SK-N-SH treated with all-trans-retinoic acid at 6 μM for 48 hours (cell line): ENCODE data around the gene GGN.

ENCODE experiments used
- ATAC-seq: fragments of 200-7000 bp; cut with Tn5 transposase; 3 replicates; pipeline ENCODE4 v1.9.1; 2020; ENCODE audit warnings: mild to moderate bottlenecking, moderate library complexity
- ARNTL ChIP-seq: fragments of 450-650 bp; formaldehyde crosslinking; IDR thresholded peaks from 2 replicates; pipeline ENCODE4 v1.5.0; 2020; ENCODE audit warnings: low read depth, mild to moderate bottlenecking, moderate library complexity, borderline replicate concordance
- BACH2 ChIP-seq: fragments of 250-450 bp; sonication (Bioruptor Pico); IDR thresholded peaks from 2 replicates; pipeline ENCODE4 v1.9.0; 2021; ENCODE audit warnings: mild to moderate bottlenecking, borderline replicate concordance
- CSDC2 ChIP-seq: fragments of 250-450 bp; sonication (Bioruptor Pico); IDR thresholded peaks from 2 replicates; pipeline ENCODE4 v1.5.0; 2020; ENCODE audit warnings: mild to moderate bottlenecking, moderate library complexity
- CSRNP3 ChIP-seq: fragments of 250-450 bp; sonication (Bioruptor Pico); IDR thresholded peaks from 2 replicates; pipeline ENCODE4 v1.5.1; 2021; ENCODE audit warnings: mild to moderate bottlenecking, moderate library complexity
- ESRRG ChIP-seq: fragments of 250-450 bp; sonication (Bioruptor Pico); IDR thresholded peaks from 2 replicates; pipeline ENCODE4 v1.6.1; 2021; ENCODE audit warnings: mild to moderate bottlenecking
- GLIS3 ChIP-seq: fragments of 250-450 bp; sonication (Bioruptor Pico); IDR thresholded peaks from 2 replicates; pipeline ENCODE4 v1.5.0; 2020; ENCODE audit warnings: mild to moderate bottlenecking, moderate library complexity
- ISL1 ChIP-seq: fragments of 250-450 bp; sonication (Bioruptor Pico); IDR thresholded peaks from 2 replicates; pipeline ENCODE4 v2.1.2; 2022; ENCODE audit warnings: mild to moderate bottlenecking, moderate library complexity
- OSR1 ChIP-seq: fragments of 250-450 bp; sonication (Bioruptor Pico); IDR thresholded peaks from 2 replicates; pipeline ENCODE4 v1.8.0; 2022; ENCODE audit warnings: moderate library complexity, mild to moderate bottlenecking, inconsistent platforms
- PATZ1 ChIP-seq: fragments of 250-450 bp; sonication (Bioruptor Pico); IDR thresholded peaks from 2 replicates; pipeline ENCODE4 v1.8.0; 2020; ENCODE audit warnings: mild to moderate bottlenecking, moderate library complexity, borderline replicate concordance
- POU6F1 ChIP-seq: fragments of 250-450 bp; sonication (Bioruptor Pico); IDR thresholded peaks from 2 replicates; pipeline ENCODE4 v1.8.0; 2021; ENCODE audit warnings: low read depth, mild to moderate bottlenecking, moderate library complexity, borderline replicate concordance
- PPARA ChIP-seq: fragments of 250-450 bp; sonication (Bioruptor Pico); IDR thresholded peaks from 2 replicates; pipeline ENCODE4 v1.5.0; 2020; ENCODE audit warnings: mild to moderate bottlenecking, borderline replicate concordance
- RARB ChIP-seq: fragments of 250-450 bp; sonication (Bioruptor Pico); IDR thresholded peaks from 2 replicates; pipeline ENCODE4 v1.8.0; 2021; ENCODE audit warnings: mild to moderate bottlenecking, moderate library complexity
- SNAI2 ChIP-seq: fragments of 250-450 bp; sonication (Bioruptor Pico); IDR thresholded peaks from 2 replicates; pipeline ENCODE4 v1.5.0; 2020; ENCODE audit warnings: mild to moderate bottlenecking, moderate library complexity
- TCF4 ChIP-seq: fragments of 250-450 bp; sonication (Bioruptor Pico); IDR thresholded peaks from 2 replicates; pipeline ENCODE4 v1.8.0; 2021; ENCODE audit warnings: mild to moderate bottlenecking, moderate library complexity, borderline replicate concordance
- TOX ChIP-seq: fragments of 250-450 bp; sonication (Bioruptor Pico); IDR thresholded peaks from 2 replicates; pipeline ENCODE4 v1.8.0; 2021; ENCODE audit warnings: mild to moderate bottlenecking, moderate library complexity, borderline replicate concordance
- TSHZ2 ChIP-seq: fragments of 250-450 bp; sonication (Bioruptor Pico); IDR thresholded peaks from 2 replicates; pipeline ENCODE4 v1.5.0; 2020; ENCODE audit warnings: mild to moderate bottlenecking, moderate library complexity
- ZC3H10 ChIP-seq: fragments of 250-450 bp; sonication (Bioruptor Pico); IDR thresholded peaks from 2 replicates; pipeline ENCODE4 v1.5.1; 2021; ENCODE audit warnings: mild to moderate bottlenecking, moderate library complexity
- ZFP3 ChIP-seq: fragments of 250-450 bp; sonication (Bioruptor Pico); IDR thresholded peaks from 2 replicates; pipeline ENCODE4 v1.5.0; 2020; ENCODE audit warnings: mild to moderate bottlenecking, moderate library complexity
- ZFP30 ChIP-seq: fragments of 450-650 bp; formaldehyde crosslinking; IDR thresholded peaks from 2 replicates; pipeline ENCODE4 v1.5.0; 2022; ENCODE audit warnings: mild to moderate bottlenecking, moderate library complexity
- ZNF565 ChIP-seq: fragments of 450-650 bp; formaldehyde crosslinking; conservative IDR thresholded peaks from 2 replicates; pipeline ENCODE4 v1.5.0; 2020; ENCODE audit warnings: low read depth, mild to moderate bottlenecking, moderate library complexity
- ZNF70 ChIP-seq: fragments of 450-650 bp; formaldehyde crosslinking; IDR thresholded peaks from 2 replicates; pipeline ENCODE4 v1.5.0; 2020; ENCODE audit warnings: mild to moderate bottlenecking, moderate library complexity
- ZNF8 ChIP-seq: fragments of 450-650 bp; formaldehyde crosslinking; IDR thresholded peaks from 2 replicates; pipeline ENCODE4 v1.5.0; 2020; ENCODE audit warnings: mild to moderate bottlenecking, moderate library complexity

GGN gene

GRCh38 chr19:38394488-38394887, 6.7 kb upstream of the GGN start (continued):
- TF ChIP-seq PATZ1 (no peak), GLIS3 (no peak), OSR1 (CRISPR knock-in tag) (no peak), TCF4 (CRISPR knock-in tag) (no peak)

GRCh38 chr19:38392707-38393308, 5.0 kb upstream of the GGN start:
- TF ChIP-seq ZFP3 (no peak), PPARA (CRISPR knock-in tag) (no peak), ZNF565 (CRISPR knock-in tag) (no peak), TSHZ2 (CRISPR knock-in tag) (no peak), TOX (CRISPR knock-in tag) (no peak), ESRRG (no peak), ZNF8 (CRISPR knock-in tag) (no peak), ZC3H10 (CRISPR knock-in tag) (no peak)
- ATAC-seq, result no peak

- TF ChIP-seq SNAI2 (no peak), PPARA (CRISPR knock-in tag) (no peak), RARB (CRISPR knock-in tag) (no peak), ZNF565 (CRISPR knock-in tag) (no peak), ZNF8 (CRISPR knock-in tag) (no peak), BACH2 (no peak), ARNTL (no peak), CSRNP3 (CRISPR knock-in tag) (no peak)
- ATAC-seq, result no peak
Measured at GRCh38 chr19:38391911-38392464, 4.2 kb upstream of the GGN start.

- ATAC-seq, result no peak
- TF ChIP-seq BACH2 (no peak), TCF4 (CRISPR knock-in tag) (no peak), ZNF70 (CRISPR knock-in tag) (no peak), PPARA (CRISPR knock-in tag) (no peak), PATZ1 (no peak), ZNF8 (CRISPR knock-in tag) (no peak), ISL1 (CRISPR knock-in tag) (no peak), ZFP30 (CRISPR knock-in tag) (no peak), CSRNP3 (CRISPR knock-in tag) (no peak), CSDC2 (CRISPR knock-in tag) (no peak), POU6F1 (no peak), OSR1 (CRISPR knock-in tag) (no peak), ZFP3 (no peak), ESRRG (no peak)
Measured at GRCh38 chr19:38389957-38390924, 2.4 kb upstream of the GGN start.
